ENCODE results near the gene TJP2.

Gene TJP2

GRCh38 chr9:69191231-69191630 lies 17.2 kb downstream of the TJP2 start:
- no peak for DNase-seq (ENCODE audit: low spot score)

DNA sequence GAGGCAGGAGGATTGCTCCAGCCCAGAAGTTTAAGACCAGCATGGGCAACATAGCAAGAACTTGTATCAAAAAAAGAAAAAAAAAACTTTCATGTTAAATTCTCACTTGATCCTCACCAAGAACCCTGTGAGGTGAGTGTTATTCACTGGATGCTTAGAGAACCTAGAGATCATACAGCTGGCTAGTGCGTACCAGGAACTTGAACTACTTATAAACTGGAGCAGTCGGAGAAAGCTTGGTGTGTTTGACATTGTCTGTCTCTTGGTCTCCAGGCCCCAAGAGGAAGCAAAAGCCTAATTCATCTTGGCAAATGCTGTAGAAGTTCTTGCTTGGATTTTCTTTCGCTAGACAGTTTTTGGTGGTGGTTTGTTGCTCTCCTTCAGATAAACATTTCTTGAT lies 18.1 kb downstream of the TJP2 start:
- no peak for DNase-seq (ENCODE audit: low spot score)

- no peak for DNase-seq (ENCODE audit: low spot score)
Measured at GRCh38 chr9:69193685-69194032, 19.6 kb downstream of the TJP2 start.

- DNase-seq (ENCODE audit: low spot score), result no peak
Measured at GRCh38 chr9:69194702-69195418, 20.8 kb downstream of the TJP2 start.

DNA sequence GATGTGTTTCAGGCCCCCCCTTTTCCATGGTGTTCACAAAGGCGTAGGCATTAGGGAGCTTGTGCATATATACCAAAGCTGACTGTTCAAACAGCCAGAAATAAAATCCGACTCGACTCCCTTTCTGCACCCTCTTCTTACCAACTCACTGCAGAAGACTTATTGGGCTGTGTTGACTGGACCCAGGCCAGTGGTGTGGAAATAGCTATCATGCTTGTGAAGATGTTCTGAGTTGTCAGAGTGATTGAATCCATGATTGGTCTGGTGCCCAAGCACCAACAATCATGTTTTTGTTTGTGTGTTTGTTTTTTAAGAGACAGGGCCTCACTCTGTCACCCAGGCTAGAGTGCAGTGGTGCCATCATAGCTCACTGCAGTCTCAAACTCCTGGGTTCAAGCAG lies 21.6 kb downstream of the TJP2 start:
- DNase-seq (ENCODE audit: low spot score), result peak; percentile 85

GRCh38 chr9:69197687-69198086 lies 23.6 kb downstream of the TJP2 start:
- no peak for DNase-seq (ENCODE audit: low spot score)

DNA sequence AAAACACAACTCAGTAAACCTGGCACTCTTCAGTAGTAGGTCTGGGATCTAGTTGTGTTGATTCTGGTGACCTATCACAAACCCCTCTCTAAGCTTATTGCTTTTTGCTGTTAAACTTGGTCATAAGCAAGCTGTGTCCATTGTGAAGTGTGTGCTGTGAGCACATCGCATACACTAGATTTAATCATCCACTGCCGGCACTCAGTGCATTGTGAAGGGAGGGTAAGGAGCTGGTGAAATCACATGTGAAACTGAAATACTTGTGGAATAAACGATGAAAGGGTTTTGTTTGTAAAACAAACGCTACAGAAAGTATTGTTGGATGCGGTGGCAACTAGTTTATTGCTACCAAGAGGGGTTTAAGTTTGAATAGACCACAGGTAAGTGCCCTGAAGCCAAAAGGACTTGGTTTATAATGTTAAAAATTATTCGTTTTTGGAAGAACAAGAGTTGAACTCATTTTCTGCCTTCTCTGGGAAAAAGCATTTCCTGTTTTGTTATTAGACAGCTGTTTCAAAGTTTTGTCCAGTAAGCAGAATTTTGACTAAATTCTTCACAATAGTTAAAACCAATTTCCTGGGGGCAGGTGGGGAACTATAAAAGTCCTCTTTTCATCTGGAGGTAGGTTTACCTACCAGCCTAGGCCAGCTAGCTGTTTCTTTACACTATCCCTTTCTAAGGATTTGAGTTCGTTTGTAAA lies 24.6 kb downstream of the TJP2 start:
- DNase-seq (ENCODE audit: low spot score), result no peak

DNA sequence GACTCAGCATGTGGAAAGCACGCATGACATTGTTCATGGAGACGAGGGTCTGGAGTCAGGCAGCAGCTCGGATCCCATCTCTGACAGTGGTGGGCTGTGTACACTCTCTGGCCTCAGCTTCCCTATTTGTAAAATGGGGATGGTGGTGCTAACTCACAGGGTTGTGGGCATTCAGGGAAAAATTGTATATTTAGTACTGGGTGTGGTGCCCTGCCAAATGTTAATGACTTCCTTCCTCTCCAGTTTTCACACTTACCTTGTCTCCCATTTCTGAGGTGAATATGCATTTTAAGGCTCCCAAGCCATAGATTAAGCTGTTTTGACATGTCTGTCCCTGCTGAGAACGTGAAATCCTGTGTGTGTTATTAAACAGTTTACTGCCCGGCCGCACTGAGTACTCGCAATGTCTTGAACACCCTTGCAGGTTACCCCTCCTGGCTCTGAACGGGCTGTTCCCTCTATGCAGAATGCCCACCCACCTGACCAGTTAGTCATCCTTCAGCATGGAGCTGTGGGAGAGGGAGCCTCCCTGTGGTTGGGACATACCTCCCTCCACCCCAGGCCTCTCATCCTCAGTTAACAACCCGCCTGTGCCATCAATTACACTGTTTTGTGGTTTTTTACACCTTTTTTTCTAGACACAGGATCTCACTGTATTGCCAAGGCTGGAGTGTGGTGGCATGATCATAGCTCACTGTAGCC lies 25.8 kb downstream of the TJP2 start:
- no peak for DNase-seq (ENCODE audit: low spot score)

- no peak for DNase-seq (ENCODE audit: low spot score)
Measured at GRCh38 chr9:69202556-69202955, 28.5 kb downstream of the TJP2 start.

GRCh38 chr9:69204326-69204725 lies 30.2 kb downstream of the TJP2 start:
- no peak for DNase-seq (ENCODE audit: low spot score)

- peak; percentile 90 for DNase-seq (ENCODE audit: low spot score)
Measured at GRCh38 chr9:69204849-69205248, 30.8 kb downstream of the TJP2 start.

GRCh38 chr9:69206047-69206446 lies 32.0 kb downstream of the TJP2 start:
- no peak for DNase-seq (ENCODE audit: low spot score)

- no peak for DNase-seq (ENCODE audit: low spot score)
Measured at GRCh38 chr9:69207503-69207902, 33.4 kb downstream of the TJP2 start.

GRCh38 chr9:69211424-69212036 lies 37.5 kb downstream of the TJP2 start:
- no peak for DNase-seq (ENCODE audit: low spot score)

DNA sequence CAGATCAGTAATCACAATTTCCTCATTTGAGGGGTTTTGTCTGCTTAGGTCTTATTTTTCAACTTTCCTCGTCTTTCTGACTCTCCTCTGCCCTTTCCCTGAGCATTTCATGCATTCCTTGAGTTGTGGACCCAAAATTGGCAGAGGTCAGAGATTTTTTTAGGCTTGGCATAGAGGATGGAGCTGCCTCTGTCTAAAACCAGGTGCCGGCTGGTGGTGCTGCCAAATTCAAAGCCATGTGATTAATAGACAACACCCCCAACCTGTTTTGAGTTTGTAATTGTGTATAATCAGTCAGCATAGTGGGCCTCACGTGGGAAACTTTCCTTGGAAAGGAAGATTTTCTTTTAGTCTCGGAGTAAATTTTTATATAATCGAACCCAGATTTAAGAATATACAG lies 39.6 kb downstream of the TJP2 start:
- no peak for DNase-seq (ENCODE audit: low spot score)

DNA sequence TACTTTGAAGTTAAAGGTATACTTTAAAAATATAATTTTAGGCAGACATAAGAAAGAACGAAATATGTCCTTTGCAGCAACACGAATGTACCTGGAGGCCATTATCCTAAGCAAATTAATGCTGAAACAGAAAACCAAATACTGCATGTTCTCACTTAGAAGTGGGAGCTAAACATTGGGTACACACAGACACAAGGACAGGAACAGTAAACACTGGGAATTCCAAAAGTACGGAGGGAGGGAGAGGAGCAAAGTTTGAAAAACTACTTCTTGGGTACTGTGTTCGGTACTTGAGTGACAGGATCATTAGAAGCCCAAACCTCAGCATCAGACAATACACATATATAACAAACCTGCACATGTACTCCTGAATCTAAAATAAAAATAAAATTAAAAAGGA lies 40.9 kb downstream of the TJP2 start:
- no peak for DNase-seq (ENCODE audit: low spot score)

DNA sequence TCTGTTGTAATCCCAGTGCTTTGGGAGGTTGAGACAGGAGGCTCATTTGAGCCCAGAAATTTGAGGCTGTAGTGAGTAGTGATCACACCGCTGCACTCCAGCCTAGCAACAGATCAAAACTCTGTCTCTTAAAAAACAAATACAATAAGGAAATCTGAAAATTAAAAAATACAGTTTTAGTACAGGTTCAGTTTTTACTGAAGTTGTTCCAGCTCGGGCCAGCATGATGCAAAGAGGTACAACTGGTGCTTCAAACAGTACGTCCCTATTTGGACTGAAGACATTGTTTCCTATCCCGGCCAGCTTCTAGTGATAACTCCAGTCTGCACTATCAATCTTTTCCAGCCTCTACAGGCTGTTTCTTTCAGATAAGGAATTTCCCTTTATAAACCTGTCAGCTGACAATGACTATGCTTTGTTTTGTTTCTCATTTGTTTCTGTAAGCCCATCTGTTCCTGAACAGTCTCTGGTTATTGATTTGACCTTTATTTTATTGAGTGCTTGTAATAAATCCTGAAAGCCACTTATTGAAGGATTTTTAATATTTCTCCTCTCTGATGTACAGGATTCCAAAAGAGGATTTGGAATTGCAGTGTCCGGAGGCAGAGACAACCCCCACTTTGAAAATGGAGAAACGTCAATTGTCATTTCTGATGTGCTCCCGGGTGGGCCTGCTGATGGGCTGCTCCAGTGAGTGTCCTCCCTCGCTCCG lies 41.9 kb downstream of the TJP2 start:
- no peak for DNase-seq (ENCODE audit: low spot score)

- no peak for DNase-seq (ENCODE audit: low spot score)
Measured at GRCh38 chr9:69218166-69218565, 44.1 kb downstream of the TJP2 start.

DNA sequence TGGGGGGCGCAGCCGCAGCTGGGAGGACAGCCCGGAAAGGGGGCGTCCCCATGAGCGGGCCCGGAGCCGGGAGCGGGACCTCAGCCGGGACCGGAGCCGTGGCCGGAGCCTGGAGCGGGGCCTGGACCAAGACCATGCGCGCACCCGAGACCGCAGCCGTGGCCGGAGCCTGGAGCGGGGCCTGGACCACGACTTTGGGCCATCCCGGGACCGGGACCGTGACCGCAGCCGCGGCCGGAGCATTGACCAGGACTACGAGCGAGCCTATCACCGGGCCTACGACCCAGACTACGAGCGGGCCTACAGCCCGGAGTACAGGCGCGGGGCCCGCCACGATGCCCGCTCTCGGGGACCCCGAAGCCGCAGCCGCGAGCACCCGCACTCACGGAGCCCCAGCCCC lies 47.0 kb downstream of the TJP2 start:
- DNase-seq (ENCODE audit: low spot score), result no peak

DNA sequence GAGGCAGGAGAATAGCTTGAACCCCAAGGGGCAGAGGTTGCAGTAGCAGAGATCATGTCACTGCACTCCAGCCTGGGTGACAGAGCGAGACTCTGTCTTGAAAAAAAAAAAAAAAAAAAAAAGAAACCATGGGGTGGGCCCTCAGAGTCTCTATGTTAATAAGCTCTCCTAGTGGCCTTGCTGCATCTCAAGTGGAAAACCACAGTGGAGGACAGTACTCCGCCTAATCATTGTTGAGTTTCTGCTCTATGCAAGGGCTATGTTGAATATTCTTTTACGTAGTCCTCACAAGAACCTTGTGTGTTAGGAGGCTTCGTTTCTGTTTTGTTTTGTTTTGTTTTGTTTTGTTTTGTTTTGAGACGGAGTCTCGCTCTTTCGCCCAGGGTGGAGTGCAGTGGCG lies 48.9 kb downstream of the TJP2 start:
- DNase-seq (ENCODE audit: low spot score), result no peak

DNA sequence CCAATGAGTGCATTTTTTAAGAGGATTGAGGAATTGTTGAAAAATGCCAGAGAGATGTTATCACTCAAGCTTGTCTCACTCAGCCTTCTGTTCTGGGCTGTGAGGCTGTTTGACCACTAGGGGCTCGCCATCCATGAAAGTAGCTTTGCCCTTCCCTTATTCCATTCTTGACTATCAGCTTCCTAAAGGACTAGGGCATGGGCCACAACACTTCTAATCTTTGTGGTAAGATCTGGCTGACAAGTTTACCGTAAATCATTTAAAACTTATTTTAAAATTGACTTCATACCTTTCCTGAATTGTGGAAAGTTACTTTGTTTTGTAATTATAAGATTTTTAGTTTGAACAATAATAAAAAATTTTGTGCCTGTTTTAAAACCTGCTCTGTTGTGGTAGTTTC lies 49.5 kb downstream of the TJP2 start:
- peak; percentile 58 for DNase-seq (ENCODE audit: low spot score)

DNA sequence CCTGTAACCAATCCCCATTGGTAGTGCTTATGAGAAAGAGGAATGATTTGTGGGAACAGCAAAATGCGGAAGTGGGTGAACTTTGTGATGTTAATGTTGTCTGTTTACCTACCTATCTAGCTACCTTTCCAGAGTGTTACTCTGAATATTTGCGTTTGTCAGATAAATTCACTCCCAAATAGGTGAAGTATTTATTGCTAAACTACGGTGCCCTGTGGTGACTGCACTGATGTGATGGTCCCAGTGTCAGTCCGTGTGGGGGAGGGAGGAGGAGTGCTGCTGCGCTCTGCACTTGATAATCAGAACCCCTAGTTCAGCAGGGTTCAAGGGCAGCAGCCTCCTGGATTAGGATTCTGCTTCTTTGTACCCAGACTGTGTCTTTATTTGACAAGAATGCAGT lies 55.3 kb downstream of the TJP2 start:
- DNase-seq (ENCODE audit: low spot score), result no peak
